ENCODE measurements around the gene KCNB1. TPM values are rescaled to one million over a fixed set of nuclear protein-coding genes. Genes with fewer than 3 reads are reported as not detected.

KCNB1 gene
- total RNA-seq, 2 donors from 2014 or later: not detected

GRCh38 chr20:49447946-49448809 lies 34.3 kb downstream of the KCNB1 start:
- no peaks in the 10 kb centered on the region for H3K36me3 Mint-ChIP-seq (ENCODE audit: low read depth)
- no peak overlapping the region for H3K4me3 Mint-ChIP-seq
- no peak overlapping the region for H3K27ac Mint-ChIP-seq
- peaks cover 49% of the 10 kb centered on the region for H3K27me3 Mint-ChIP-seq
- H3K4me1 Mint-ChIP-seq: peaks cover 4% of the 10 kb centered on the region
- H3K9me3 Mint-ChIP-seq: no peaks in the 10 kb centered on the region
- no peak for ATAC-seq (replicated peaks)

DNA sequence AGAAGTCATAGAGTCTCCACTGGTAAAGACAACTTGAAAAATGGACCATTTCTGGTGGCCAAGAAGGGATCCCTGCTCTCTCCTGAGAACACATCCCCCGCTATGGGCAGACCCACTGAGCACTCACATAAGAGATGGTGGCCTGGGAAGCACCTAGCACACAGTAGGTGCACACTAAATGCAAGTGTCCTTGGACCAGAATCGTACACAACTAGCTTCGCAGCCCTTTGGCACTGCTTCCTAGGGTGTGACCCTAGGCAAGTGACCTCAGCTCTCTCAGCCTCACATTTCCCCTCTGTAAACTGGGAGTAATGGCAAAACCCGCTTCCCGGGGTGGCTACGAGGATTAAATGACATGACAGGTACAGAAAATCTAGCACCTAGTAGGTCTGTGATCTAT lies 35.1 kb downstream of the KCNB1 start:
- Mint-ChIP-seq H3K9me3 (no peaks in the 10 kb centered on the region), H3K36me3 (ENCODE audit: low read depth) (no peaks in the 10 kb centered on the region), H3K27me3 (peaks cover 47% of the 10 kb centered on the region), H3K27ac (no peak overlapping the region), H3K4me1 (peaks cover 4% of the 10 kb centered on the region), H3K4me3 (no peak overlapping the region)
- no peak for ATAC-seq (replicated peaks)

DNA sequence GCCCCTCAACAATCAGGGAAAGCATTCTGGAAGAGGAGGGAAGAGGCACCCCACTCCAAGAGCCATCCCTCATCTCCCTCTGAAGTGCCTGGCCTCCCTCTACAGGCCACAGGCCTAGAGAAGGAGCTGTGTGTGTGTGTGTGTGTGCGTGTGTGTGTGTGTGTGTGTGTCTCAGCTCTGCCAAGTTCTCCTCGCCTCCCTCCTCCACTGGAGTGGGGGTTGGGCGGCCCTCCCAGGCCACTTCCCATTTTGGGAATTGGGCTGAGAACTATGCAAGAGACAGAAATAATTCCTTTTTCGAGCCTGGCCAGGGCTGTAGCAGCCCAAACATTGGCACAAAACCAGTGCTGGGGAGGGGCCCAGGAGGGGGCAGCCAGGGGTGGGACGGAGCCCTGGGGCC lies 35.7 kb downstream of the KCNB1 start:
- H3K27ac Mint-ChIP-seq: no peak overlapping the region
- no peak for ATAC-seq (replicated peaks)
- H3K27me3 Mint-ChIP-seq: peaks cover 47% of the 10 kb centered on the region
- no peaks in the 10 kb centered on the region for H3K36me3 Mint-ChIP-seq (ENCODE audit: low read depth)
- H3K4me1 Mint-ChIP-seq: peaks cover 4% of the 10 kb centered on the region
- H3K4me3 Mint-ChIP-seq: no peak overlapping the region
- no peaks in the 10 kb centered on the region for H3K9me3 Mint-ChIP-seq

GRCh38 chr20:49446080-49446479 lies 36.4 kb downstream of the KCNB1 start:
- H3K9me3 Mint-ChIP-seq: no peaks in the 10 kb centered on the region
- no peak for ATAC-seq (replicated peaks)
- H3K27ac Mint-ChIP-seq: no peak overlapping the region
- H3K27me3 Mint-ChIP-seq: peaks cover 47% of the 10 kb centered on the region
- peaks cover 4% of the 10 kb centered on the region for H3K4me1 Mint-ChIP-seq
- H3K4me3 Mint-ChIP-seq: no peak overlapping the region
- H3K36me3 Mint-ChIP-seq (ENCODE audit: low read depth): no peaks in the 10 kb centered on the region

DNA sequence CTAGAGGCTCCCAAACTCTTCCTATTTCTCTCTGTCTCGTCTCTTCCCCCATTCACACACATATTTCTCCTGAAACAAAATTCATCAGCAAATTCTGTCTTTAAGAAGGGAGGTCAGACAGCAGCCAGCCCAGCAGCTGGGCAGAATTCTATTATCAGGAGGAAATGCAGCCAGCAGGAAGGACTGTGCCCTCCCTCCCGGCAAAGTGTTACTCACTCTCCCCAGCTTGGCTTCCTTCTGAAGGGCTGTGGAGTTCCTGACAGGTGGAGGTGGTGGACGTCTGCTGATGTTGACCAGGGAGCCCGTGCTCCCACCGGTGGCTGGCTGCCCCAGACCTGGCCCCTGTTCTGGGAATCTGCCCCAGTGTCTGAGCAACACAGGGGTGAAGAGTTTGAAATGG lies 37.3 kb downstream of the KCNB1 start:
- Mint-ChIP-seq H3K4me3 (no peak overlapping the region), H3K9me3 (no peaks in the 10 kb centered on the region), H3K4me1 (peaks cover 4% of the 10 kb centered on the region), H3K27ac (no peak overlapping the region), H3K36me3 (ENCODE audit: low read depth) (no peaks in the 10 kb centered on the region), H3K27me3 (peaks cover 45% of the 10 kb centered on the region)
- no peak for ATAC-seq (replicated peaks)

DNA sequence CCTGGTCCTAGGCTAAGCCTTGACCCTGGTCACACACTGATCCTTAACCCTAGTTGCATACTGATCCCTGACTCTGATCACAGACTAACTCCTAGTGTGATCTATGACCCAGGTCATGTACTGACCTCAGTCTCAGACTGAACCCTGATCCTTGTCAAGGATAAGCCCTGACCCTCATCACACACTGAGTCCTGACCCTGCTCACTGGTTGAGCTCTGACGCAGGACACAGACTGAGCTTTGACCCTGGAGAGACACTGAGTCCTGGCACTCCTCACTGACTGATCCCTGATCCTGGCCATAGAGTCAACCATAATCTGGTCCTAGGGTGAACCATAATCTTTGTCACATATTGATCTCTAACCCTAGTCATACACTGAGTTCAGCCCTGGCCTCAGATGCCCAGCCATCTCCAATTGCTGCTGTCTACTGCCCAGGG lies 37.9 kb downstream of the KCNB1 start:
- H3K4me3 Mint-ChIP-seq: no peak overlapping the region

DNA sequence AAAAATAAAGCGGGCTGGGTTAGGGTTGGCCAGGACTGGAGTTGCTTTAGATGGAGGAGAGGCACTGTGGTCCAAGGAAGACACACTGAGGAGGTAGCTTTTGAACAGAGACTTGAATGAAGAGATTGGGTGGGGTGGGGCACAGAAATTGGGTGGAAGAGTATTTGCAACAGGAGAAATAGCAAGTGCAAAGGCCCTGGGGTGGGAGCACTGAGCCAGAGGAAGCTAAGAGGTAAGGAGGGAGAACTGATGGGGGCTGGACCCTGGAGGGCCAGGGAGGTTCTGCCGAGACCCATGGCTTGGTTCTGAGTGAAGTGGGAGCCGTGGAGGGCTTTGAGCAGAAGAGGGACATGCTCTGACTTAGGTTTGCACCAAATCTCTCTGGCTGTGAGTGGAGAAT lies 45.4 kb downstream of the KCNB1 start:
- H3K9me3 Mint-ChIP-seq: no peaks in the 10 kb centered on the region
- H3K36me3 Mint-ChIP-seq (ENCODE audit: low read depth): no peaks in the 10 kb centered on the region
- no peaks in the 10 kb centered on the region for H3K4me1 Mint-ChIP-seq
- peaks cover 17% of the 10 kb centered on the region for H3K27me3 Mint-ChIP-seq
- H3K4me3 Mint-ChIP-seq: no peak overlapping the region
- no peak overlapping the region for H3K27ac Mint-ChIP-seq
- no peak for ATAC-seq (replicated peaks)

More for the DNA sequence above, 37.9 kb downstream of the KCNB1 start:
- Mint-ChIP-seq H3K27ac (no peak overlapping the region), H3K27me3 (peaks cover 48% of the 10 kb centered on the region), H3K36me3 (ENCODE audit: low read depth) (no peaks in the 10 kb centered on the region), H3K4me1 (peaks cover 4% of the 10 kb centered on the region), H3K9me3 (no peaks in the 10 kb centered on the region)
- ATAC-seq (replicated peaks): no peak

DNA sequence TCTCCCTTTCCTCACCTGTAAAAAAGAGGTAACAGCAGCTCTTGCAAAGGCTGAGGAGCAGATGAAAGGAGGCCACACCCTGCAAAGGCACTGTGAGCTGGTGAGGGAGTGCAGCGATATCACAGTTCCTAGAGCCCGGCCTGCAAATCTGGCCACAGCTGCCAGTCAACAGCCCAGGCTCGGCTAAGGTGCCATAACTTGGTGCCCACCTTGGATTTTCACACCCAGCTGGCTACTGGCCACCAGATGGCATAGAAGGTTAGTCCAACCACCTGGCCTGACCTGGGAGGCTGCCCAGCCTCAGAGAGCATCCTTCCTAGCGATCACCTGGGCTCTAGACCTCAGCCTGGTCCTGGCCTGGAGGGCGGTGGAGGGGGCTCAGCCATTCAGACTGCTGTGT lies 46.8 kb downstream of the KCNB1 start:
- no peak for ATAC-seq (replicated peaks)
- H3K4me3 Mint-ChIP-seq: no peak overlapping the region
- peaks cover 21% of the 10 kb centered on the region for H3K27me3 Mint-ChIP-seq
- no peaks in the 10 kb centered on the region for H3K9me3 Mint-ChIP-seq
- H3K27ac Mint-ChIP-seq: no peak overlapping the region
- H3K4me1 Mint-ChIP-seq: no peaks in the 10 kb centered on the region
- no peaks in the 10 kb centered on the region for H3K36me3 Mint-ChIP-seq (ENCODE audit: low read depth)

GRCh38 chr20:49433333-49433732 lies 49.1 kb downstream of the KCNB1 start:
- Mint-ChIP-seq H3K27ac (no peak overlapping the region), H3K27me3 (peaks cover 13% of the 10 kb centered on the region), H3K36me3 (ENCODE audit: low read depth) (no peaks in the 10 kb centered on the region), H3K9me3 (no peaks in the 10 kb centered on the region), H3K4me3 (no peak overlapping the region), H3K4me1 (no peaks in the 10 kb centered on the region)
- no peak for ATAC-seq (replicated peaks)

DNA sequence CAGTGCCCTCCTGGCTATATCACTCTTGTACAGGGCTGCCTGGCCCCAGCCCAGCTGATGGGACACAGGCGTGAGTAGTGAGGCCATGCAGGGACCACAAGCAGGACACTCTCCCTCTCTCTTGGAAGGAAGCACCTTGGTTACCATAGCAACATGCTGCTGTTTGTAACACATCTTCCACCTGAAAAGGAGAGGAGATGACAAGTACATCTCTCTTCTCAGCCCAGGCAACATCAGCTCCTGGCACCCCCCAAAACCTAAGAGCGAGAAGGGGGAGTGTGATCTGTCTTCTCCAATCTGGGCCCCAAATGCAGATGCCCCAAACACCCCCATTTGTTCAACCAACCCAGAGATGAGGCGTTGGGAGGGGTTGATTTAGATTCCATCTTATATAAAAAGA lies 49.9 kb downstream of the KCNB1 start:
- no peaks in the 10 kb centered on the region for H3K4me1 Mint-ChIP-seq
- no peak overlapping the region for H3K4me3 Mint-ChIP-seq
- no peaks in the 10 kb centered on the region for H3K9me3 Mint-ChIP-seq
- H3K27me3 Mint-ChIP-seq: peaks cover 13% of the 10 kb centered on the region
- H3K36me3 Mint-ChIP-seq (ENCODE audit: low read depth): no peaks in the 10 kb centered on the region
- H3K27ac Mint-ChIP-seq: no peak overlapping the region
- no peak for ATAC-seq (replicated peaks)

- H3K36me3 Mint-ChIP-seq (ENCODE audit: low read depth): no peaks in the 10 kb centered on the region
- ATAC-seq (replicated peaks): no peak
- no peaks in the 10 kb centered on the region for H3K4me1 Mint-ChIP-seq
- no peak overlapping the region for H3K4me3 Mint-ChIP-seq
- no peaks in the 10 kb centered on the region for H3K9me3 Mint-ChIP-seq
- peaks cover 5% of the 10 kb centered on the region for H3K27me3 Mint-ChIP-seq
- H3K27ac Mint-ChIP-seq: no peak overlapping the region
Measured at GRCh38 chr20:49431329-49431728, 51.1 kb downstream of the KCNB1 start.

DNA sequence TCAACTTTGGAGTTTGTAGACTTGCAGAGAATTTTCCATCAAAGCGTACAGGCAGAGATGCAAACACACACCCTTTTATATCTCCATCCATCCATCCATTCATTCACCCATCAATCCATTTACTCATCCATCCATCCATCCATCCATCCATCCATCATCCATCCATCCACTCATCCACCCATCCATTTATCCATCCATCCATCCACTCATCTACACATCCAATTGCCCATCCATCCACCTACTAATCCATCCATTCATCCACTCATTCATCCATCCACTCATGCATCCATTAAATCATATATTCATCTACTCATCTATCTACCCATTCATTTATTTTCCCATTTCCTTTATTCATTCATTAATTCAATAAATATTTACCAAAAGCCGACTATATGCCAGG lies 52.1 kb downstream of the KCNB1 start:
- Mint-ChIP-seq H3K4me1 (no peaks in the 10 kb centered on the region), H3K36me3 (ENCODE audit: low read depth) (no peaks in the 10 kb centered on the region), H3K4me3 (no peak overlapping the region), H3K27me3 (peaks cover 7% of the 10 kb centered on the region), H3K27ac (no peak overlapping the region), H3K9me3 (no peaks in the 10 kb centered on the region)
- ATAC-seq (replicated peaks): no peak

- Mint-ChIP-seq H3K27ac (no peak overlapping the region), H3K9me3 (no peaks in the 10 kb centered on the region), H3K4me3 (no peak overlapping the region), H3K4me1 (no peaks in the 10 kb centered on the region), H3K36me3 (ENCODE audit: low read depth) (no peaks in the 10 kb centered on the region), H3K27me3 (peaks cover 10% of the 10 kb centered on the region)
- ATAC-seq (replicated peaks): no peak
Measured at GRCh38 chr20:49427751-49428518, 54.5 kb downstream of the KCNB1 start.

GRCh38 chr20:49426873-49427272 lies 55.6 kb downstream of the KCNB1 start:
- no peaks in the 10 kb centered on the region for H3K4me1 Mint-ChIP-seq
- no peak overlapping the region for H3K4me3 Mint-ChIP-seq
- no peaks in the 10 kb centered on the region for H3K36me3 Mint-ChIP-seq (ENCODE audit: low read depth)
- H3K9me3 Mint-ChIP-seq: no peaks in the 10 kb centered on the region
- no peak overlapping the region for H3K27ac Mint-ChIP-seq
- peaks cover 10% of the 10 kb centered on the region for H3K27me3 Mint-ChIP-seq
- ATAC-seq (replicated peaks): no peak

DNA sequence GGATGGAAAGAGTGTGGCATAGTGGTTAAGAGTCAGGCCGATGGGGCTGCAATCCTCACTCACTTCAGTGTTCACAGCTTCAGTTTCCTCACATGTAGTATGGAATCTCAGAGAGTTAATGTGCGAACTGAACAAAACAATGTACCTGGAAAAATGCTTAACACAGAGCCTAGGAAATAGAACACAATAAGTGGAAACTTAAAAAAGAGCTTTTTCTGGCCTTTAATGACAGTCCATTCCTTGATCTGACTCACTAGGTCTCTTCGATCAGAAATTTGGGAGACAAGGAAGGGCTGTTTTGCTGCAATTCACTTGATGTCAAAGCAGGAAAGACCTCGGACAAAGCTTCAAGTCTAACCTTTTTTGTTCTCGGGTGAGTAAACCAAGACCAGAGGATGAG lies 56.1 kb downstream of the KCNB1 start:
- no peaks in the 10 kb centered on the region for H3K36me3 Mint-ChIP-seq (ENCODE audit: low read depth)
- H3K4me1 Mint-ChIP-seq: no peaks in the 10 kb centered on the region
- H3K27me3 Mint-ChIP-seq: peaks cover 6% of the 10 kb centered on the region
- H3K27ac Mint-ChIP-seq: no peak overlapping the region
- no peaks in the 10 kb centered on the region for H3K9me3 Mint-ChIP-seq
- no peak overlapping the region for H3K4me3 Mint-ChIP-seq
- ATAC-seq (replicated peaks): no peak
